ENCODE measurements around the gene TMCC2. TPM values are rescaled to one million over a fixed set of nuclear protein-coding genes. Genes with fewer than 3 reads are reported as not detected.
A peak's percentile ranks its signal among the peaks of the same experiment; 100 is the strongest.
"Not testable (repeated sequence)": the region's sequence is repeated elsewhere in the genome, so short reads cannot be mapped to it uniquely, and the experiment has no call there.

TMCC2 gene
- total RNA-seq, 1 donor from 2014 or later, result 6.2 TPM

DNA sequence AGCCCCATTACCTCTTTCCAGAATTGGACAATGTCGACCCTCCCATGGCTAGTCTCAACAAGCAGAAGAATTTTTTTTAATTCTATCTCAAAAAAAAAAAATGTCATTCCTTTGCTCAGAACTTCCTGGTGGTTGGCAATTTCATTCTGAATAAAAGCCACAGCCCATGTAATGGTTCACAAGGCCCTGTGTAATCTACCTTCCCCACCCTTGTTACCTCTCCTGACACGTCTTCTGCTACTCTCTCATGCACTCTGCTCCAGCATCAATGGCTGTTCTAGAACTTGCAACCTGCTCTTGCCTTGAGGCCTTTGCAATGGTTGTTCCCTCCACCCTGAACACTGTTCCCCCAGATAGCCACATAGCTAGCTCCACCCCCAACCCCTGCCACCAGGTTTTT lies 68.4 kb downstream of the TMCC2 start:
- H3K27ac Mint-ChIP-seq, result peak overlapping the region; percentile 3
- no peaks in the 10 kb centered on the region for H3K9me3 Mint-ChIP-seq

GRCh38 chr1:205297546-205298177 lies 69.9 kb downstream of the TMCC2 start:
- not testable (repeated sequence) for H3K4me3 Mint-ChIP-seq; DNase-seq (ENCODE audit: extremely low spot score, unreplicated experiment); H3K27me3 Mint-ChIP-seq; H3K36me3 Mint-ChIP-seq; H3K9me3 Mint-ChIP-seq
- Mint-ChIP-seq H3K4me1 (ENCODE audit: unreplicated experiment) (peaks cover 60% of the 10 kb centered on the region), H3K27ac (peak overlapping the region; percentile 82)

More for the DNA sequence above, 68.4 kb downstream of the TMCC2 start:
- Mint-ChIP-seq H3K27me3 (no peaks in the 10 kb centered on the region), H3K36me3 (no peaks in the 10 kb centered on the region), H3K4me3 (no peak overlapping the region), H3K4me1 (ENCODE audit: unreplicated experiment) (peaks cover 47% of the 10 kb centered on the region)
- TF ChIP-seq, protein P1, sequence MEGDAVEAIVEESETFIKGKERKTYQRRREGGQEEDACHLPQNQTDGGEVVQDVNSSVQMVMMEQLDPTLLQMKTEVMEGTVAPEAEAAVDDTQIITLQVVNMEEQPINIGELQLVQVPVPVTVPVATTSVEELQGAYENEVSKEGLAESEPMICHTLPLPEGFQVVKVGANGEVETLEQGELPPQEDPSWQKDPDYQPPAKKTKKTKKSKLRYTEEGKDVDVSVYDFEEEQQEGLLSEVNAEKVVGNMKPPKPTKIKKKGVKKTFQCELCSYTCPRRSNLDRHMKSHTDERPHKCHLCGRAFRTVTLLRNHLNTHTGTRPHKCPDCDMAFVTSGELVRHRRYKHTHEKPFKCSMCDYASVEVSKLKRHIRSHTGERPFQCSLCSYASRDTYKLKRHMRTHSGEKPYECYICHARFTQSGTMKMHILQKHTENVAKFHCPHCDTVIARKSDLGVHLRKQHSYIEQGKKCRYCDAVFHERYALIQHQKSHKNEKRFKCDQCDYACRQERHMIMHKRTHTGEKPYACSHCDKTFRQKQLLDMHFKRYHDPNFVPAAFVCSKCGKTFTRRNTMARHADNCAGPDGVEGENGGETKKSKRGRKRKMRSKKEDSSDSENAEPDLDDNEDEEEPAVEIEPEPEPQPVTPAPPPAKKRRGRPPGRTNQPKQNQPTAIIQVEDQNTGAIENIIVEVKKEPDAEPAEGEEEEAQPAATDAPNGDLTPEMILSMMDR (conservative IDR thresholded peaks at IDR 0.05), result no peak
- no peak for DNase-seq (ENCODE audit: extremely low spot score, unreplicated experiment)

- peak overlapping the region; percentile 82 for H3K27ac Mint-ChIP-seq
Observed at GRCh38 chr1:205298191-205298994, 70.6 kb downstream of the TMCC2 start.

DNA sequence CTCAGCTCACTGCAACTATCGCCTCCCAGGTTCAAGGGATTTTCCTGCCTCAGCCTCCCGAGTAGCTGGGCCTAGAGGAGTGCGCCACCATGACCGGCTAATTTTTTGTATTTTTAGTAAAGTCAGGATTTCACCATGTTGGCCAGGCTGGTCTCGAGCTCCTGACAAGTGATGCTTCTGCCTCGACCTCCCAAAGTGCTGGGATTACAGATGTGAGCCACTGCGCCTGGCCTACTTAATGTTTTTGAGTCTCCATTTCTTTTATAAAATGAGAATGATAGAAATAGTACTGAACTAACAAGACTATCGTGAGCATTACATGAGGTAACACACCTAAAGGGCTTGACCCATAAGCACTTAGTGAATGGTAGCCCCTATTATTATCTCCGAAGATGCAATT lies 72.4 kb downstream of the TMCC2 start:
- TF ChIP-seq, protein P1 (conservative IDR thresholded peaks at IDR 0.05), result no peak
- Mint-ChIP-seq H3K4me1 (ENCODE audit: unreplicated experiment) (peaks cover 42% of the 10 kb centered on the region), H3K9me3 (no peaks in the 10 kb centered on the region), H3K27me3 (no peaks in the 10 kb centered on the region), H3K27ac (peak overlapping the region; percentile 90), H3K4me3 (no peak overlapping the region), H3K36me3 (peaks cover 13% of the 10 kb centered on the region)
- DNase-seq (ENCODE audit: extremely low spot score, unreplicated experiment), result no peak

More at GRCh38 chr1:205298191-205298994, 70.6 kb downstream of the TMCC2 start:
- TF ChIP-seq, protein P1 (conservative IDR thresholded peaks at IDR 0.05), result no peak
- Mint-ChIP-seq H3K9me3 (no peaks in the 10 kb centered on the region), H3K4me1 (ENCODE audit: unreplicated experiment) (peaks cover 57% of the 10 kb centered on the region), H3K27me3 (no peaks in the 10 kb centered on the region), H3K36me3 (peaks cover 6% of the 10 kb centered on the region), H3K4me3 (peak overlapping the region; percentile 39)
- DNase-seq (ENCODE audit: extremely low spot score, unreplicated experiment), result no peak

DNA sequence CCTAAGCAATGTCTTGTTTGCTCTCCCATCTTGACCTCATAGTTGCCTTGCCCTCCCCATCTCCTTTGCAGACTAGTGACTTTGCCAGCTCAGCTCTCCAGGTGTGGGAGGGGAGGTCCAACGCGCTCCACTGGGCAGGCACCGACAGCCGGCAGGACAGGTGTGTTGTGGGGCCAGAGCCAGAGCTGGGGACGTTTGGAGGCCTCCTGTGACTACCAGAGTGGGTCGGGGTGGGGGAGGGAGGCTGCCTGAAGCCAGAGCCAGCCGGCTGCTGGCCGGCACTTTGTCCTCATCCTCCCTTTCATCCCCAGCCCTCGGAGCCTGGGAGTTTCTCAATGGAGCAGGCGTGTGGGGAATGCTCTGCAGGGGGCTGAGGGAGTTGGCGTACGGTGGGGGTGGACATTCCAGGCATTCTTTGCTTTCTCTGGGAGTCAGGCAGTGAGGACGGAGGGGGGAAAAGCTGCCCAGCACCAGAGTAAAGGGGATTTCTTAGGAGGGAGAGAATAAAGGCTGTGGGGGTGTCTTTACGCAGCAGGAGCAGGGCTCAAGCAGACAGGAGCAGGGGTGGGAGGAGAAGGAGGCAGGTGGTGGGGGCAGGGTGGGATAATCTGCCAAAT lies 73.6 kb downstream of the TMCC2 start:
- Mint-ChIP-seq H3K4me1 (ENCODE audit: unreplicated experiment) (peaks cover 34% of the 10 kb centered on the region), H3K36me3 (peaks cover 16% of the 10 kb centered on the region), H3K27me3 (no peaks in the 10 kb centered on the region), H3K27ac (peak overlapping the region; percentile 90), H3K4me3 (peak overlapping the region; percentile 72), H3K9me3 (no peaks in the 10 kb centered on the region)
- TF ChIP-seq, protein P1 (conservative IDR thresholded peaks at IDR 0.05), result no peak
- DNase-seq (ENCODE audit: extremely low spot score, unreplicated experiment), result peak; percentile 79
